WTC11 (cell line): ENCODE data around the gene EIF5A. TPM values are rescaled to one million over a fixed set of nuclear protein-coding genes. Genes with fewer than 3 reads are reported as not detected.

Experiments used
- ATAC-seq: fragments of 200-7000 bp; cut with Tn5 transposase; 2 replicates; pipeline ENCODE4 v1.10.0; 2021; ENCODE audit warnings: mild to moderate bottlenecking, moderate library complexity
- CTCF ChIA-PET: fragments of 300-600 bp; sonication (Branson Sonifier 250); formaldehyde crosslinking; loops from one replicate; lab custom pipeline; 2021; ENCODE audit warnings: antibody characterized with exemption; lab: Charles Lee
- POLR2A ChIA-PET: fragments of 350-600 bp; sonication (Branson Sonifier 250); formaldehyde crosslinking; loops from one replicate; lab custom pipeline; 2021; ENCODE audit warnings: antibody characterized with exemption; lab: Charles Lee
- DNase-seq: peaks from one replicate; pipeline ENCODE4 v3.0.0; 2021; ENCODE audit warnings: low spot score
- H3K27ac Mint-ChIP-seq: 2 replicates; pipeline ENCODE4 v1.8.0; 2021; ENCODE audit warnings: mixed read lengths
- H3K27me3 Mint-ChIP-seq: 2 replicates; pipeline ENCODE4 v1.8.0; 2021; ENCODE audit warnings: low read depth, mild to moderate bottlenecking, moderate library complexity, mixed read lengths
- H3K36me3 Mint-ChIP-seq: 2 replicates; pipeline ENCODE4 v1.8.0; 2021; ENCODE audit warnings: mixed read lengths
- H3K4me1 Mint-ChIP-seq: 2 replicates; pipeline ENCODE4 v1.8.0; 2022; ENCODE audit warnings: mixed read lengths
- H3K4me3 Mint-ChIP-seq: 2 replicates; pipeline ENCODE4 v1.8.0; 2021; ENCODE audit warnings: mild to moderate bottlenecking, moderate library complexity, mixed read lengths
- H3K9me3 Mint-ChIP-seq: 2 replicates; pipeline ENCODE4 v1.8.0; 2021; ENCODE audit warnings: mixed read lengths
- AR ChIP-seq: fragments of 250-450 bp; sonication (Bioruptor Pico); IDR thresholded peaks from 2 replicates; pipeline ENCODE4 v1.9.0; 2021; ENCODE audit warnings: mild to moderate bottlenecking
- ATF6 ChIP-seq: sonication (generic); formaldehyde crosslinking; IDR thresholded peaks from 2 replicates; pipeline ENCODE4 v1.8.1; 2023; ENCODE audit warnings: mild to moderate bottlenecking, missing genetic modification reagents
- E2F4 ChIP-seq: sonication (generic); formaldehyde crosslinking; IDR thresholded peaks from 2 replicates; pipeline ENCODE4 v1.8.1; 2022; ENCODE audit warnings: low read depth, mild to moderate bottlenecking, moderate library complexity, missing genetic modification reagents, borderline replicate concordance
- E2F5 ChIP-seq: sonication (generic); formaldehyde crosslinking; IDR thresholded peaks from 2 replicates; pipeline ENCODE4 v1.8.1; 2022; ENCODE audit warnings: mild to moderate bottlenecking, moderate library complexity, missing genetic modification reagents
- EMX1 ChIP-seq: fragments of 250-450 bp; sonication (Bioruptor Pico); IDR thresholded peaks from 2 replicates; pipeline ENCODE4 v1.8.0; 2021; ENCODE audit warnings: mild to moderate bottlenecking
- ESRRA ChIP-seq: sonication (generic); formaldehyde crosslinking; IDR thresholded peaks from 2 replicates; pipeline ENCODE4 v1.8.1; 2022; ENCODE audit warnings: mild to moderate bottlenecking, missing genetic modification reagents, borderline replicate concordance
- FOXJ3 ChIP-seq: sonication (generic); formaldehyde crosslinking; IDR thresholded peaks from 2 replicates; pipeline ENCODE4 v1.9.0; 2021; ENCODE audit warnings: missing genetic modification reagents, mild to moderate bottlenecking, borderline replicate concordance
- GABPB1 ChIP-seq: sonication (generic); formaldehyde crosslinking; IDR thresholded peaks from 2 replicates; pipeline ENCODE4 v1.8.1; 2023; ENCODE audit warnings: mild to moderate bottlenecking, missing genetic modification reagents
- GTF2I ChIP-seq: fragments of 250-450 bp; sonication (Bioruptor Pico); conservative IDR thresholded peaks from 2 replicates; pipeline ENCODE4 v1.4.0; 2021; ENCODE audit warnings: mild to moderate bottlenecking
- JUN ChIP-seq: sonication (generic); formaldehyde crosslinking; IDR thresholded peaks from 2 replicates; pipeline ENCODE4 v1.8.0; 2023; ENCODE audit warnings: mild to moderate bottlenecking, missing genetic modification reagents
- MLX ChIP-seq: sonication (generic); formaldehyde crosslinking; IDR thresholded peaks from 2 replicates; pipeline ENCODE4 v1.8.1; 2023; ENCODE audit warnings: mild to moderate bottlenecking, missing genetic modification reagents, moderate library complexity
- MYBL2 ChIP-seq: sonication (generic); formaldehyde crosslinking; IDR thresholded peaks from 2 replicates; pipeline ENCODE4 v1.8.1; 2023; ENCODE audit warnings: mild to moderate bottlenecking, moderate library complexity, missing genetic modification reagents
- NFATC4 ChIP-seq: fragments of 250-450 bp; sonication (Bioruptor Pico); IDR thresholded peaks from 2 replicates; pipeline ENCODE4 v1.9.0; 2021; ENCODE audit warnings: mild to moderate bottlenecking
- RELA ChIP-seq: sonication (generic); formaldehyde crosslinking; IDR thresholded peaks from 2 replicates; pipeline ENCODE4 v1.8.1; 2022; ENCODE audit warnings: missing genetic modification reagents, mild to moderate bottlenecking, borderline replicate concordance
- SMAD3 ChIP-seq: sonication (generic); formaldehyde crosslinking; IDR thresholded peaks from 2 replicates; pipeline ENCODE4 v1.8.0; 2022; ENCODE audit warnings: missing genetic modification reagents, mild to moderate bottlenecking, borderline replicate concordance
- ZMAT4 ChIP-seq: fragments of 250-450 bp; sonication (Bioruptor Pico); IDR thresholded peaks from 2 replicates; pipeline ENCODE4 v1.9.0; 2021; ENCODE audit warnings: mild to moderate bottlenecking
- ZNF121 ChIP-seq: sonication (generic); formaldehyde crosslinking; IDR thresholded peaks from 2 replicates; pipeline ENCODE4 v1.8.0; 2023; ENCODE audit warnings: missing genetic modification reagents
- ZNF219 ChIP-seq: sonication (generic); formaldehyde crosslinking; IDR thresholded peaks from 2 replicates; pipeline ENCODE4 v1.8.0; 2023; ENCODE audit warnings: missing genetic modification reagents, mild to moderate bottlenecking, borderline replicate concordance
- ZNF232 ChIP-seq: sonication (generic); formaldehyde crosslinking; IDR thresholded peaks from 2 replicates; pipeline ENCODE4 v1.8.0; 2022; ENCODE audit warnings: mild to moderate bottlenecking, missing genetic modification reagents
- ZNF512 ChIP-seq: sonication (generic); formaldehyde crosslinking; IDR thresholded peaks from 2 replicates; pipeline ENCODE4 v1.8.1; 2022; ENCODE audit warnings: missing genetic modification reagents, borderline replicate concordance
- ZNF532 ChIP-seq: fragments of 250-450 bp; sonication (Bioruptor Pico); IDR thresholded peaks from 2 replicates; pipeline ENCODE4 v1.9.0; 2021; ENCODE audit warnings: mild to moderate bottlenecking, borderline replicate concordance
- ZSCAN18 ChIP-seq: fragments of 250-450 bp; sonication (Bioruptor Pico); IDR thresholded peaks from 2 replicates; pipeline ENCODE4 v2.1.2; 2022; ENCODE audit warnings: mild to moderate bottlenecking, moderate library complexity
- total RNA-seq: library from RNA; stranded (reverse); gene quantifications from 3 replicates; pipeline ENCODE4 v1.2.3, GENCODE V29; 2021

Gene EIF5A
- total RNA-seq, 1 experiment from 2014 or later: 1,021 TPM

- TF ChIP-seq SMAD3: no peak
- TF ChIP-seq ZNF121: no peak
- TF ChIP-seq E2F4 (CRISPR knock-in tag): no peak
- no peak for TF ChIP-seq NFATC4
- TF ChIP-seq EMX1 (CRISPR knock-in tag): no peak
These were observed 16.7 kb upstream of the EIF5A start (continued) for GRCh38 chr17:7290685-7291084.

GRCh38 chr17:7292194-7292593, 15.2 kb upstream of the EIF5A start:
- DNase-seq (no peak), ATAC-seq (no peak)
- Mint-ChIP-seq H3K4me1 (peaks cover 33% of the 10 kb centered on the region), H3K9me3 (no peaks in the 10 kb centered on the region), H3K27me3 (peaks cover 50% of the 10 kb centered on the region), H3K27ac (no peak overlapping the region), H3K36me3 (no peaks in the 10 kb centered on the region; the same call in 1 of the 2 replicates), H3K4me3 (no peak overlapping the region)
- POLR2A ChIA-PET: no interaction called here
- CTCF ChIA-PET: interaction anchor here (1.0 to 5.4 kb wide), 3 partner anchors 12 to 70 kb away, joined by 3 to 61 read pairs (median 3); partner anchors contain the start of gene SLC2A4
- no peak for TF ChIP-seq GTF2I (CRISPR knock-in tag)
- no peak for TF ChIP-seq FOXJ3 (CRISPR knock-in tag)
- TF ChIP-seq NFATC4: no peak
- TF ChIP-seq JUN (CRISPR knock-in tag): no peak
- TF ChIP-seq ZSCAN18: no peak
- TF ChIP-seq ZMAT4: no peak
- TF ChIP-seq ZNF532 (CRISPR knock-in tag): no peak
- TF ChIP-seq ZNF232 (CRISPR knock-in tag): no peak
- no peak for TF ChIP-seq MYBL2 (CRISPR knock-in tag)
- no peak for TF ChIP-seq AR (CRISPR knock-in tag)
- no peak for TF ChIP-seq ZNF219 (CRISPR knock-in tag)
- TF ChIP-seq ATF6 (CRISPR knock-in tag): no peak
- no peak for TF ChIP-seq ESRRA (CRISPR knock-in tag)
- no peak for TF ChIP-seq E2F5 (CRISPR knock-in tag)
- no peak for TF ChIP-seq ZNF512 (CRISPR knock-in tag)
- no peak for TF ChIP-seq GABPB1
- TF ChIP-seq MLX (CRISPR knock-in tag): no peak
- TF ChIP-seq RELA (CRISPR knock-in tag): no peak
